ENCODE data around the gene TTYH3. TPM values are rescaled to one million over a fixed set of nuclear protein-coding genes. Genes with fewer than 3 reads are reported as not detected.

TTYH3 gene, protein sequence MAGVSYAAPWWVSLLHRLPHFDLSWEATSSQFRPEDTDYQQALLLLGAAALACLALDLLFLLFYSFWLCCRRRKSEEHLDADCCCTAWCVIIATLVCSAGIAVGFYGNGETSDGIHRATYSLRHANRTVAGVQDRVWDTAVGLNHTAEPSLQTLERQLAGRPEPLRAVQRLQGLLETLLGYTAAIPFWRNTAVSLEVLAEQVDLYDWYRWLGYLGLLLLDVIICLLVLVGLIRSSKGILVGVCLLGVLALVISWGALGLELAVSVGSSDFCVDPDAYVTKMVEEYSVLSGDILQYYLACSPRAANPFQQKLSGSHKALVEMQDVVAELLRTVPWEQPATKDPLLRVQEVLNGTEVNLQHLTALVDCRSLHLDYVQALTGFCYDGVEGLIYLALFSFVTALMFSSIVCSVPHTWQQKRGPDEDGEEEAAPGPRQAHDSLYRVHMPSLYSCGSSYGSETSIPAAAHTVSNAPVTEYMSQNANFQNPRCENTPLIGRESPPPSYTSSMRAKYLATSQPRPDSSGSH
- total RNA-seq, result 106 and 118 TPM in 2 replicates

GRCh38 chr7:2631946-2632732, at the start of gene TTYH3:
Gene TTYH3 (plus strand): TSS chr7:2631986. CDS start chr7:2632156, 170 bp downstream.
- TF ChIP-seq, protein P1, sequence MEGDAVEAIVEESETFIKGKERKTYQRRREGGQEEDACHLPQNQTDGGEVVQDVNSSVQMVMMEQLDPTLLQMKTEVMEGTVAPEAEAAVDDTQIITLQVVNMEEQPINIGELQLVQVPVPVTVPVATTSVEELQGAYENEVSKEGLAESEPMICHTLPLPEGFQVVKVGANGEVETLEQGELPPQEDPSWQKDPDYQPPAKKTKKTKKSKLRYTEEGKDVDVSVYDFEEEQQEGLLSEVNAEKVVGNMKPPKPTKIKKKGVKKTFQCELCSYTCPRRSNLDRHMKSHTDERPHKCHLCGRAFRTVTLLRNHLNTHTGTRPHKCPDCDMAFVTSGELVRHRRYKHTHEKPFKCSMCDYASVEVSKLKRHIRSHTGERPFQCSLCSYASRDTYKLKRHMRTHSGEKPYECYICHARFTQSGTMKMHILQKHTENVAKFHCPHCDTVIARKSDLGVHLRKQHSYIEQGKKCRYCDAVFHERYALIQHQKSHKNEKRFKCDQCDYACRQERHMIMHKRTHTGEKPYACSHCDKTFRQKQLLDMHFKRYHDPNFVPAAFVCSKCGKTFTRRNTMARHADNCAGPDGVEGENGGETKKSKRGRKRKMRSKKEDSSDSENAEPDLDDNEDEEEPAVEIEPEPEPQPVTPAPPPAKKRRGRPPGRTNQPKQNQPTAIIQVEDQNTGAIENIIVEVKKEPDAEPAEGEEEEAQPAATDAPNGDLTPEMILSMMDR (IDR thresholded peaks at IDR 0.05; ENCODE audit: insufficient read depth, low read length, poor library complexity, severe bottlenecking), result no peak
- peak within 1 kb of the TSS; percentile 99 for H3K4me3 ChIP-seq (ENCODE audit: low read depth, low read length)
- no peaks in the 10 kb centered on the region for H3K36me3 ChIP-seq (ENCODE audit: control insufficient read depth, insufficient read depth, low read length)
- DNase-seq (ENCODE audit: low read depth), result no peak
- no peaks in the 10 kb centered on the region for H3K27me3 ChIP-seq (ENCODE audit: control insufficient read depth, insufficient read depth, low read length)

GRCh38 chr7:2582006-2582735, 49.6 kb upstream of the TTYH3 start:
- H3K36me3 ChIP-seq (ENCODE audit: control insufficient read depth, insufficient read depth, low read length), result no peaks in the 10 kb centered on the region
- no peaks in the 10 kb centered on the region for H3K27me3 ChIP-seq (ENCODE audit: control insufficient read depth, insufficient read depth, low read length)
- TF ChIP-seq, protein P1 (IDR thresholded peaks at IDR 0.05; ENCODE audit: insufficient read depth, low read length, poor library complexity, severe bottlenecking), result no peak
- no peak overlapping the region for H3K4me3 ChIP-seq (ENCODE audit: low read depth, low read length)
- no peak for DNase-seq (ENCODE audit: low read depth)

DNA sequence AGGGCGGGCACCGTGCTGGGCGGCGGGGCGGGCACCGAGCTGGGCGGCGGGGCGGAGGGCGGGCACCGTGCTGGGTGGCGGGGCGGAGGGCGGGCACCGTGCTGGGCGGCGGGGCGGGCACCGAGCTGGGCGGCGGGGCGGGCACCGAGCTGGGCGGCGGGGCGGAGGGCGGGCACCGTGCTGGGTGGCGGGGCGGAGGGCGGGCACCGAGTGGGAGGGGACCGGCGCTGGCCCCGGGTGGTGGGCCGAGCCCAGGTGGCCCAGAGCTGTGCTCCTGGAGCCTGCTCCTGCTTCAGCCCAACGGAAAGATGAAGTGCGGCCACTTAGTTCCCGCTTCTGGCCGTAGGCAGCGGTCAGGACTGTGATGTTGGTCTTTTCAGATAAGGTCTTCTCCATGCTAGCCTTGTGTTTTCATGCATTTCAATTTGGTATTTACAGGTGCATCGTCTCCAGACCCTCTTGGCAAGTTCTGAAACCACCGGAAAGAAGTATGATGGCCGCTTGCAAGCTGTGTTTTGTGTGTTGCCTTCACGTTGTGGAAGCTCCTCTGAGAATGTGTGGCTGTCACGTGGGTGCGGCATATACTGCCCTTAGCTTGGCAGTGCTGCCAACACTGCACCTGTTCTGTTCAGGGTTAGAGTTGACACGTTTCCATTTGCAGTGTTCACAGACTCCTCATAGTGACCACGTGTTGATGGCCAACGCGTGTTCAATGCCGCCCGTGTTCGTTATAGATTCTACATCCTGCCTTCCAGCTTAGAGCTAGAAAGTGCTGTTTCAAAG, 47.8 kb upstream of the TTYH3 start:
- no peak overlapping the region for H3K4me3 ChIP-seq (ENCODE audit: low read depth, low read length)
- no peaks in the 10 kb centered on the region for H3K27me3 ChIP-seq (ENCODE audit: control insufficient read depth, insufficient read depth, low read length)
- TF ChIP-seq, protein P1 (IDR thresholded peaks at IDR 0.05; ENCODE audit: insufficient read depth, low read length, poor library complexity, severe bottlenecking), result no peak
- H3K36me3 ChIP-seq (ENCODE audit: control insufficient read depth, insufficient read depth, low read length), result no peaks in the 10 kb centered on the region
- DNase-seq (ENCODE audit: low read depth), result no peak

DNA sequence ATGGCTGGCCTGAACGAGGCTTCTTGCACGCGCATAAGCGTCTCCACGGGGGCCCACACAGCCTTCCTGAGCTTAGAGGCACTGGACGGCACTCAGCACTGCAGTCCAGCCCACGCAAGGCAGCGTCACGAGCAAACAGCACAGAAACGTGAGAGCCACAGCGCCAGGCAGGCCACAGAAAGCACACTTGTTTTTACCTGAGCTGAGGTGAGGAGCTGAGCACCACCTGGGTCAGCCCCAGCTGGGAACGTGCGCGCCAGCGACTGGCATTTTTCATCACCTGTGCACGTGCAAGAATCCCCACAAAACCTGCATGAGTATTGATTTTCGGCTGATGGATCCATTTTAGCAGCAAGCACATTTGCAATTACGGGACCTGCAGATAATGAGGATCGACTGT, 46.3 kb upstream of the TTYH3 start:
- DNase-seq (ENCODE audit: low read depth), result no peak
- Histone ChIP-seq H3K4me3 (ENCODE audit: low read depth, low read length) (no peak overlapping the region), H3K27me3 (ENCODE audit: control insufficient read depth, insufficient read depth, low read length) (no peaks in the 10 kb centered on the region), H3K36me3 (ENCODE audit: control insufficient read depth, insufficient read depth, low read length) (no peaks in the 10 kb centered on the region)
- TF ChIP-seq, protein P1 (IDR thresholded peaks at IDR 0.05; ENCODE audit: insufficient read depth, low read length, poor library complexity, severe bottlenecking), result no peak

- H3K36me3 ChIP-seq (ENCODE audit: control insufficient read depth, insufficient read depth, low read length), result no peaks in the 10 kb centered on the region
- TF ChIP-seq, protein P1 (IDR thresholded peaks at IDR 0.05; ENCODE audit: insufficient read depth, low read length, poor library complexity, severe bottlenecking), result no peak
Measured at GRCh38 chr7:2586326-2587020, 45.3 kb upstream of the TTYH3 start.

More at GRCh38 chr7:2586326-2587020, 45.3 kb upstream of the TTYH3 start:
- H3K4me3 ChIP-seq (ENCODE audit: low read depth, low read length), result no peak overlapping the region
- H3K27me3 ChIP-seq (ENCODE audit: control insufficient read depth, insufficient read depth, low read length), result no peaks in the 10 kb centered on the region
- no peak for DNase-seq (ENCODE audit: low read depth)

Measured in kidney epithelial cell (primary cell).